ENCODE measurements around the gene SLC9A3.

The SLC9A3 gene

GRCh38 chr5:457195-457961 is 66.9 kb downstream of the SLC9A3 start:
- no peak for DNase-seq

- no peak for DNase-seq
Measured at GRCh38 chr5:456351-457194, 67.7 kb downstream of the SLC9A3 start.

- no peak for DNase-seq
Measured at GRCh38 chr5:455806-456205, 68.4 kb downstream of the SLC9A3 start.

GRCh38 chr5:454936-455335 is 69.3 kb downstream of the SLC9A3 start:
- DNase-seq = no peak

GRCh38 chr5:453725-454481 is 70.3 kb downstream of the SLC9A3 start:
- no peak for DNase-seq

GRCh38 chr5:452978-453710 is 71.1 kb downstream of the SLC9A3 start:
- DNase-seq = no peak

- DNase-seq = no peak
Measured at GRCh38 chr5:451587-452458, 72.4 kb downstream of the SLC9A3 start.

- DNase-seq = no peak
Measured at GRCh38 chr5:449151-449550, 75.1 kb downstream of the SLC9A3 start.

- DNase-seq = no peak
Measured at GRCh38 chr5:448766-449090, 75.5 kb downstream of the SLC9A3 start.

GRCh38 chr5:448061-448765 is 76.0 kb downstream of the SLC9A3 start:
- no peak for DNase-seq

GRCh38 chr5:447501-447900 is 76.7 kb downstream of the SLC9A3 start:
- DNase-seq = no peak

GRCh38 chr5:446883-447263 is 77.4 kb downstream of the SLC9A3 start:
- no peak for DNase-seq

GRCh38 chr5:446066-446882 is 78.0 kb downstream of the SLC9A3 start:
- no peak for DNase-seq

- no peak for DNase-seq
Measured at GRCh38 chr5:445591-445990, 78.7 kb downstream of the SLC9A3 start.

- no peak for DNase-seq
Measured at GRCh38 chr5:444226-444625, 80.0 kb downstream of the SLC9A3 start.

GRCh38 chr5:443239-444151 is 80.8 kb downstream of the SLC9A3 start:
- peak in 1 of 2 donors; percentile 21 for DNase-seq

- DNase-seq = peak; percentile 70 to 71
Measured at GRCh38 chr5:442335-443238, 81.7 kb downstream of the SLC9A3 start, which contains the start of gene EXOC3. Gene EXOC3, plus strand, starts transcription at chr5:443176. Its CDS starts 3,030 bp downstream, at chr5:446206.

GRCh38 chr5:441996-442334 is 82.3 kb downstream of the SLC9A3 start:
- DNase-seq = no peak

Data from stimulated activated CD4-positive, alpha-beta T cell treated with anti-CD3 and anti-CD28 coated beads, Interleukin-2, amount 100 ng/mL, for 48 hours (primary cell).